ENCODE data around the gene CBL.
"Not testable (repeated sequence)": the region's sequence is repeated elsewhere in the genome, so short reads cannot be mapped to it uniquely, and the experiment has no call there.

CBL gene

DNA sequence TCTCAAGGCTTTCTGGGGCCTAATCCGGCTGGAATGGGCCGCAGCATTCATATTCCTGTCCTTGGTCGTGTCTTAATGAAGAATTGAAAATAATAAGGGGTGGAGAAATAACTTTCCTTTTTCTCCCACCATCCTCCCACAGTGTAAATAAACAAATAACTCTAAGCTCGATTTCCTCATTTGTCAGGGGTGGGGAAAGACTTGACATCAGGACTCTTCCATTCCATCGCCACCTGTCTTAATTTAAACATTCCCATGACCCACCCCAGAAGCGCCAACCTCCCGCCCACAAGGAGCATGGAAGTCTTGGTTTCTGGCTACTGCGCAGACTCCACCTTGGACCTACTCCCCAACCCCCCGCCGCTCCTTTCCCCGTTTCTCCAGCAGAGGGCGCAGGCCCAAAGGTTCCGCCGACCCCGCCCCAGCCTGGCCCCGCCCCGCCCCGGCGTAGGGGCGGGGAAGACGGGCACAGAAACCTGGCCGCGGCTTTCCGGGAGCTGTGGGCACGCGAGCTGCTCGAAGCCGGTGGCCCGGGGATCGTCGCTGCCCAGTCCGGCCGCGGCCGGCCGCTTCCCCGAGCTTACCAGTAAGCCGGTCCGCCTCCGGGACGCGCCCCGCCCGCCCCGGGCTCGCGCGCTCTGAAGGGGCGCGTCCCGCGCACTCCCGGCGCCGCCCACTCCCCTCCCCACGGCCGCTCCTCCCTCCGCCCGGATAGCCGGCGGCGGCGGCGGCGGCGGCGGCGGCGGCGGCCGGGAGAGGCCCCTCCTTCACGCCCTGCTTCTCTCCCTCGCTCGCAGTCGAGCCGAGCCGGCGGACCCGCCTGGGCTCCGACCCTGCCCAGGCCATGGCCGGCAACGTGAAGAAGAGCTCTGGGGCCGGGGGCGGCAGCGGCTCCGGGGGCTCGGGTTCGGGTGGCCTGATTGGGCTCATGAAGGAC lies at the start of gene CBL:
Gene CBL (plus strand): TSS at position 766 of the 937 bp plus-strand sequence. CDS start 79 bp downstream, at position 845.
- DNase-seq = peak; percentile 98

DNA sequence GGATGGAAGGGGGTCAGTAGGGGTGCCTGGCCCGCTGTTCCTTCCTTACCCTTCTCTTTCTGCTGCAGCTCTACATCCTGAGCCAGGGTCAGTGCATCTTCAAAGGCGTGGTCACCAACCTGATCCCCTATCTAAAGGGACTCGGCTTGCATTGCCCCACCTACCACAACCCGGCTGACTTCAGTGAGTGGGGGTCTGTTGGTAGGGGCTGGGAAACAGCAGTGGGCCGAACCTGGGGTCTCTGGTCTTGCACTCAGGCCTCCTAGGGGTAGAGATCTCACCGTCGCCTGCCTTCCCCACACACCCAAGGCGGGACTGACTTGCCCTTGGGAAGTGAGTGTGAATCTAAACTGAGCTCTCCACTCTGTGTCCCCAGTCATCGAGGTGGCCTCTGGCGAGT lies 49.6 kb upstream of the CBL start:
- DNase-seq = no peak

DNA sequence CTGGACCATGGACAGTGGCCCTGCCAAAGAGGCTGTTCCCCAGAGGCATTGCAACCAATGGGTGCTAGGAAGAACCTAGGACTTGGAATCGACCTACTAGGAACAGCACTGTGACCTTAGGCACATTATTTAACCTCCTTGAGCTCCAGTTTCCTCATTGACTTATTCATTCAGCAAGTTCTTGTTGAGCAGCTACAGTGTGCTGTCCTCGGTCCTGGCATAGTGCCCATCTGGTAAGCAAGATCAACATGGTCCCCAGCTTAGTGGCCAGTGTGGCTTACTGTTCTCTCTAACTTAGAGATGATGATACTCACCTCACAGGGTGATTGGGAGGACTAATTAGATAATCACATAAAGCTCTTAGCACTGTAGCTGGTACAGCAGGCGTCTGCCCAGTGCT lies 49.1 kb upstream of the CBL start:
- no peak for DNase-seq

DNA sequence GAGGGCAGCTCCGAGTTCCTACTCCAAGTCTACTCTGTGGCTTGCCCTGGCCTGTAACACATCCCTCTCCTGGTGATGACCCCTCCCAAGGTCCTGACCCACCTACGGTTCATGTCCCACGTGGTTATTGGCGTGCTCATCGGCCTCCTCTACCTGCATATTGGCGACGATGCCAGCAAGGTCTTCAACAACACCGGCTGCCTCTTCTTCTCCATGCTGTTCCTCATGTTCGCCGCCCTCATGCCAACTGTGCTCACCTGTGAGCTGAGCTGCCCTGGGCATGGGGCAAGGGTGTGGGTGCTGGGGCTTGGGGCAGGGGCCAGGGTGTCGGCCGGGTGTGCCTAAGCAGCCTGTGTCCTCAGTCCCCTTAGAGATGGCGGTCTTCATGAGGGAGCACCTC lies 47.7 kb upstream of the CBL start:
- DNase-seq = no peak

DNA sequence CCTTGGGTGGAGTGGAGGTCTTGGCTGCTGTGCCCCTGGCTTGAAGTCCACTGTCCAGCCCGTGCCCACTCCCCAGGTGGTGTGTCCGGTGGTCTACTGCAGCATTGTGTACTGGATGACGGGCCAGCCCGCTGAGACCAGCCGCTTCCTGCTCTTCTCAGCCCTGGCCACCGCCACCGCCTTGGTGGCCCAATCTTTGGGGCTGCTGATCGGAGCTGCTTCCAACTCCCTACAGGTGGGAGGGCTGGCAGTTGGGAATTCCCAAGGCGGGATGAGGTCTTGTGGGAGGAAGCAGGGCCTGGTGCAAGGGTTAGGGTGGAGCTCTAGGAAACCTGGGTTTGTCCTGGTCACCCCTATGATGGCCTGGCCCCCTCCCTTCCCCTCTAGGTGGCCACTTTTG lies 46.0 kb upstream of the CBL start:
- no peak for DNase-seq

DNA sequence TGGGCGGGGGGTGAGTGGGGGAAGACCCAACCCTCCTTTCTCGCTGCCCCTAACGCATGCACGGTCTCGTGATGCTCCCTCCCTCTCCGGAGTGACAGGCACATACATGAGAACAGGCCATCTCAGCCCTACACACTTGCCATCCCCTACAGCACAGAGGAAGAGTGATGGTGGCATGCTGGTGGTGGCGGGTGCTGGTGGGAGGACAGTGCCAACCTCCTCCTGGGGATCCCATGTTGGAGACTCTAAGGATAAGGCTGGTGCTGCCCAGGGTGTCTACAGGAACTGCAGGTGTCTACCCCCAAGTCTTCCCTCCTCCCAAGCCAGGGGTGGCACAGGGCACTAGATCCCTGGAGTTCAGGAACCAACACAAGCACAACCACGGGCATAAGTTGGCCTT lies 44.3 kb upstream of the CBL start:
- DNase-seq = no peak

DNA sequence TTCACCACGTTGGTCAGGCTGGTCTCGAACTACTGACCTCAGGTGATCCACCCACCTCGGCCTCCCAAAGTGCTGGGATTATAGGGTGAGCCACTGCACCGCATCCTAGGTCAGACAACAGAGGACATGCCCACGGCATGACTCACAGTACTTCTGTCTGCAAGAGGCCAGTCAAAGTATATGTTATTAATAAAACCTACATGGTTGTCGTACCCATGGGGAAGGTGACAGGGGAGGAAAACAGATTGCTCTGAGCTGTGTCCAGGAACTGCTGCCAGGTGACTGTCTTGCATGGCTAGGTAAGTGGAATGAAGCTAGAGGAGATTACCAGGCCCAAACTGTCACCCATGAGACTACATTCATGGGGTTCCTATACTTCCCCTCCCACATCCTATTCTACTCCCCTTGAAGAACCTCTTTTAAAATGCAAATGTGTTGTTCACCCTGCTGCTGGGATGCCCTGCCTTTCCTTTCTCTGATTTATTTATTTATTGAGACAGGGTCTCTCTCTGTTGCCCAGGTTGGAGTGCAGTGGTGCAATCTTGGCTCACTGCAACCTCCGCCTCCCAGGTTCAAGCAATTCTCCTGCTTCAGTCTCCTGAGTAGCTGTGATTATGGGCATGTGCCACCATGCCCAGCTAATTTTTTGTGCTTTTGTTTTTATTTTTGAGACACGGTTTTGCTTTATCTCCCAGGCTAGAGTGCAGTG lies 39.6 kb upstream of the CBL start:
- peak; percentile 75 for DNase-seq

DNA sequence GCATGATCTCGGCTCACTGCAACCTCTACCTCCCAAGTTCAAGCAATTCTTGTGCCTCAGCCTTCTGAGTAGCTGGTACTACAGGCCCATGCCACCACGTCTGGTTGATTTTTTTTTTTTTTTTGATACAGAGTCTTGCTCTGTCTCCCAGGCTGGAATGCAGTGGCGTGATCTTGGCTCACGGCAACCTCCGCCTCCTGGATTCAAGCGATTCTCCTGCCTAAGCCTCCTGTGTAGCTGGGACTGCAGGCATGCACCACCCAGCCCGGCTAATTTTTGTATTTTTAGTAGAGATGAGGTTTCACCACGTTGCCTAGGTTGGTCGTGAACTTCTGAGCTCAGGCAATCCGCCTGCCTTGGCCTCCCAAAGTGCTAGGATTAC lies 39.1 kb upstream of the CBL start:
- DNase-seq = not testable (repeated sequence)

DNA sequence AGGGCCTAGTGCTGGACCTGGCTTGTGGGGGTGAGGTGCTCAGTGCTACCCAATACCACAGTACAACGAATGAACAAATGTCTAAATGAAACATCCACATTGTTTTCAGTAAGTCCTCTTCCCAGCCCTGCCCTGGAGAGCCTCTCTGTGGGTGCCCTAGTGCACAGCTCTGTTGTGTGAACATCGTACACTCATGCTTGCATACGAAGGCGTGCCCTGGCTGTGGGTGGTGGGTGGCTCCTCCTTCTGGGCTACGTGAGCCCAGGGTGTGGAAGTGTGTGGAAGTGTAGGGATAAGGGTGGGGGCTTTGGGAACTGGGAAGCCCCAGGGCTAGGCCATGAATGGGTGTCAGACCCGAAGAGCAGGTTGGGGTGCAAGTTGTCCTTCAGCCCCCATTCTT lies 38.2 kb upstream of the CBL start:
- no peak for DNase-seq

DNA sequence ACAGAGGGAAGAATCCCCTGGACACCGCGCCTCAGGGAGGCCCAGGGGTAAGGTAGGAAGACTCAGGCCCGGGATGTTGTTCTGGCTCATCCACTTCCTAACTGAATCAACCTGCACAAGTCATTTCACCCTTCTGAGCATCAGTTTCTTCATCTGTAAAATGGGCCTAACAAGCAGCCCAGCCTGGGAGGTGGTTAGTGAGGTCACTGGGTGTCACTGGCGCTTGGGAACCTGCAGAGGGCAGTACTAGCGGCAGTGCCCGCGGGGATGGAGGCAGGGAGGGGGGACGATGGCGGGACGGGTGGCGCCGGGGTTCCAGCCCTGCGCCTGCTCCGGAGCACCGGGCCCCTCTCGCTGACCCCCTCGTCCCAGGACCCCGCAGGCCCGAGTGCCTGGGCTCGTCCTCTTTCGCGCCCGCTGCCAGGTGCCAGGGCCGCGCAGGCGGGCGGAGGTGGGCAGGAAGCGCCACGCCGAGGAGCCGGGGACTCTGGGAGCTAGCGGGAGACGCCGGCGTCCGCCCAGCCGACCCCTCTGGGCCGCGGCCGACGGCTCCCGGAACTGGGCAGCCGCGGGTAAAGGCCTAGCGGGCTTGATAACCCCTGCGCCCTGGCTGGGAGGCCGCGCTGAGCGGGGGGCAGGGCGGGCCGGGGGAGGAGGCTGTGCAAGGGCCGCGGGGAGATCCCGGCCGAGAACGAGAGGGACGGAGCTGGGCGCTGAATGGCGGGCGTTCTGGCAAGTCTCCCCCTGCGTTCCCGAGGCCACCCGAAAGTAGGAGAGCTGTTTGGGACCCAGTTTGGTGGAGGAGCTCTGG lies 37.5 kb upstream of the CBL start, which contains the start of gene NLRX1:
Gene NLRX1 (plus strand): TSS at position 255 of the 811 bp plus-strand sequence. CDS start 2,679 bp downstream, outside the sequence.
- DNase-seq = peak; percentile 97

DNA sequence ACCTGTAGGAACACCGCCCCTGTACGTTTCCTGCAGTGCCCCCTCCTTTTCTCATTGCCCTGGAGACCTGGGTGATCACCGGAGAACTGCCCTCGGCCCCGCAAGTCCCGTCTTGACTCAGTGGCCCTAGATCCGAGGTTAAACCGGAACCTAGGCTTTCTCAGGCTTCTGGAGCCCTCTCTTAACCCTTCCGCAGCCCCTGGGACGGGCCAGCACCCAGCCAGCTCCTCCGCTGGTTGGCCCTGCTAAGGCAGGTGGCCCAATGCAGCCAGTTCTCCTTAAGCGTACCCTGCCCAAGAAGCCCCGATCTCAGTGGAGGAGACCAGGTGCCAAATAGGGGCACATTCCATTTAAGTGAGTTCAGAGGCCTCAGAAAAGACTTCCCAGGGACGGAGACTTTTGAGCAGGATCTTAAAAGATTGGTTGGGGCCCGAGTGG lies 36.8 kb upstream of the CBL start:
- DNase-seq = peak; percentile 91

DNA sequence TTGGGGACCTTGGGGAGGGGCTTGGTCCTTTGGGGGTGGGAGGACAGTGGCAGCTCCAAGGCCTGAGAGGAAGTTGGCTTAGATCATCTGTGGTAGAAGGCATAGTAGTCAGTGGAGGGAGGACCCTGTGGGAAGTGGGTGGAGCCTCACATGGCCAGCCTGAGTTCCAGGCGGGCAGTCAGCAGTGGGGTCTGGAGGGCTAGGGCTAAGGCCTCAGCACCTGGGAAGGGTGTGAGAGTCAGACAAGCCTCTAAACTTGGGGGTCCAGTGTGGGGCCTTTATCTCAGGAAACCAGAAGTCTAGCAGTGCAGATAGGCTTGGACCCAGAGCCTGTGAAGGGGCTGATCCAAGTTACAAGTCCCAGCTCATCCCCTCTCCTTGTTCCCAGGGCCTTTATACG lies 33.6 kb upstream of the CBL start:
- no peak for DNase-seq

DNA sequence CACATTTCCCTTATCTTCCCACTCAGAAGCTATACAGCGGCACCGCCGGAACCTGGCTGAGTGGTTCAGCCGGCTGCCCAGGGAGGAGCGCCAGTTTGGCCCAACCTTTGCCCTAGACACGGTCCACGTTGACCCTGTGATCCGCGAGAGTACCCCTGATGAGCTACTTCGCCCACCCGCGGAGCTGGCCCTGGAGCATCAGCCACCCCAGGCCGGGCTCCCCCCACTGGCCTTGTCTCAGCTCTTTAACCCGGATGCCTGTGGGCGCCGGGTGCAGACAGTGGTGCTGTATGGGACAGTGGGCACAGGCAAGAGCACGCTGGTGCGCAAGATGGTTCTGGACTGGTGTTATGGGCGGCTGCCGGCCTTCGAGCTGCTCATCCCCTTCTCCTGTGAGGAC lies 32.7 kb upstream of the CBL start:
- DNase-seq = no peak

DNA sequence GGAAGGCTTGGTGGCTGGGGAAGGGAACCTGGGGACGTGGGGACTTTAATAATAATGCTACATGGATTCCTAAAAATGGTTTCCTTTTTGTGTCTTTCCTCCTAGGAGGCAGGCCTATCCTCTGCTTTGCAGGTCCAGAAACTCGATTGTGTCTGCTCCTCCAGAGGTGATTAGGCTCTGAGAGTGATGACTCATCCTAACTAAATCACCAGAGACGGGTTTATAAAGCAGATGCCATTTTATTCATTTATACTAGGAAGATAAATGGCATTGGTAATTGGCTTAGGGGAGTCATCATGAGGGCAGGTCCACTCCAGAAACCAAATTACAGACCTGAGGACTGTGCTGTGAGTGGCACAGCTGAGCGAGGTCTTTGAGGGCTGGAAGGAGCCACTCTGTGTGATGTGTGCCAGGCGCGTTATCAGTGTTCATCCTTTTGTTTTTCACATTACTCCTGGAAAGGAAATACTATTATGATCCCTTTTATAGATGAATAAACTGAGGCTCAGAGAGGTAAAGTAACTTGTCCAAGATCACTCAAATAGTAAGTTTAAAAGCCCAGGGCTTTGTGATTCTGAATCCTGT lies 30.6 kb upstream of the CBL start:
- DNase-seq = no peak

DNA sequence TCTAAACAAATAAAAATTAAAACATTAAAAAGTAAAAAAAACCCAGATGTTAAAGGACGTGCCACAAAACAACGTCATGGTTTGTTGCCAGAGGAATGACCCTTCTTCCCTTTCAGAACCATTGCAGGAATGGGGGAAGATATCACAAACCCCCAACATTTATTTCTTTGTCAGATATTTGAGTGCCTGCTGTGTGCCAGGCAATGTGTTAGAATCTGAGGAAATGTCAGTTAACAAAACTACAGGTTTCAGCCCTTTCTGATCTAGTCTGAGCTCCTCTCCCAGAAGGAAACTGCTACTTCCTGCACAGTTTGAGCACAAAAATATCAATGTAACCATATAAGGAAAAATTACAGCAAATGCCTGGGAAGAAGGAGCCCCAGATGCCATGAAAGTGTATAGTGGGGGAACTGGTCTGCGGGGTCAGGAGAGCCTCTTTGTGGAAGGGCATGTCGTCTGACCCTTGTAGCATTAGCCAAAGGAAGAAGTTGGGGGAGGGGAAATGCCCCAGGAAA lies 27.9 kb upstream of the CBL start:
- DNase-seq = no peak

DNA sequence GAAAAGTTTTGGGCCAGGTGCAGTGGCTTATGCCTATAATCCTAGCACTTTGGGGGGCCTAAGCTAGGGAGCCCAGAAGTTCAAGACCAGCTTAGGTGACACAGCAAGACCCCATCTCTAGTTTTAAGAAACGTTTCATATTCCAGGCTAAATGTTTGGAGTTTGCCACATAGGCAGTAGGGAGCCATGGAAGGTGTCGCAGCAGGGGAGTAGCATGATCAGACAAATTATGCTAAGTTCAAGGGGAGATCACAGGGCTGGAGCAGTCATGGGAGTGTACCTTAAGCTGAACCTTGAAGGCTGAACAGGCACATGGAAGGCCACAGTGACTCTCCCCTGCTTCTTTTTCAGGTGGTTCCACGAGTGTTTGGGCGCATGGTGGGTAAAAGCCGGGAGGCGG lies 26.8 kb upstream of the CBL start:
- no peak for DNase-seq

DNA sequence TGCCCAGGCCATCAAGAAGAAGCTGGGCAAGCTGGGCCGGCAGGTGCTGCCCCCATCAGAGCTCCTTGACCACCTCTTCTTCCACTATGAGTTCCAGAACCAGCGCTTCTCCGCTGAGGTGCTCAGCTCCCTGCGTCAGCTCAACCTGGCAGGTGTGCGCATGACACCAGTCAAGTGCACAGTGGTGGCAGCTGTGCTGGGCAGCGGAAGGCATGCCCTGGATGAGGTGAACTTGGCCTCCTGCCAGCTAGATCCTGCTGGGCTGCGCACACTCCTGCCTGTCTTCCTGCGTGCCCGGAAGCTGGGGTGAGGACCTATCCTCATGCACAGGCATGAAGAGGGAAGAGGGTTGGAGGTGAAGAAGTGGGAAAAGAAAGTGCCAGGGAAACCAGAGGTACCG lies 26.2 kb upstream of the CBL start:
- DNase-seq = no peak

DNA sequence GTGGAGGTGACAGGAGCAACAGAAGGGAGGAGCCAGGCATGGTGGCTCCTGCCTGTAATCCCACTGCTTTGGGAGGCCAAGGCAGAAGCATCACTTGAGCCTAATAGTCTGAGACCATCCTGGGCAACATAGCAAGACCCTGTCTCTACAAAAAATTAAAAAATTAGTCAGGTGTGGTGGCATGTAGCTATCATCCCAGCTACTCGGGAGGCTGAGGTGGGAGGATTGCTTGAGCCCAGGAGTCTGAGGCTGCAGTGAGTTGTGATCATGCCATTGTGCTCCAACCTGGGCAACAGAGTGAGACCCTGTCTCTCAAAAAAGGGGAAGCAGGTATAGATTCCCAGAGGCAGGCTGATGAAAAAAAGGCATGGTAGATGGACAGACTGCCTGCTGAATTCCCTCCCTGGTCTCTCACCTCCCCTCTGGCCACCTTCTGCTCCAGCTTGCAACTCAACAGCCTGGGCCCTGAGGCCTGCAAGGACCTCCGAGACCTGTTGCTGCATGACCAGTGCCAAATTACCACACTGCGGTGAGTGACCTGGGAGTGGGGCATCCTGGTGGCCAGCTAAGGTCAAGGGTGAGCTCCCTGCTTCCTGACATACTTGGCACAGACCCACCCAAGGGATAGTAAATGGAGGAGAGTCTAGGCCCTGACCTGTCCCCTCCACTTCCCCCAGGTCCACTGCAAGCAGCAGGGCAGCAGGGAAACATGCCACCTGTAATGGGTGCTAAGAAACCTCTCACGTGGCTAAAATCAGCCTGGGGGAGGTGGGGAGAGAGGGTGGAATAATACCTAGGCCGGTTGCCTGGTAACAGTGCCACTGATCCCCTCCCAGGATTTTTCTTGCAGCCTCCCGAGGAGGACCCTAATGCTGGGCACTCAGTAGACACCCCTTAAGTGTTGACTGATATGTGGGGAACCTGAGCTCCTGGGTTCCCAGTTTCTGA lies 25.1 kb upstream of the CBL start:
- no peak for DNase-seq

DNA sequence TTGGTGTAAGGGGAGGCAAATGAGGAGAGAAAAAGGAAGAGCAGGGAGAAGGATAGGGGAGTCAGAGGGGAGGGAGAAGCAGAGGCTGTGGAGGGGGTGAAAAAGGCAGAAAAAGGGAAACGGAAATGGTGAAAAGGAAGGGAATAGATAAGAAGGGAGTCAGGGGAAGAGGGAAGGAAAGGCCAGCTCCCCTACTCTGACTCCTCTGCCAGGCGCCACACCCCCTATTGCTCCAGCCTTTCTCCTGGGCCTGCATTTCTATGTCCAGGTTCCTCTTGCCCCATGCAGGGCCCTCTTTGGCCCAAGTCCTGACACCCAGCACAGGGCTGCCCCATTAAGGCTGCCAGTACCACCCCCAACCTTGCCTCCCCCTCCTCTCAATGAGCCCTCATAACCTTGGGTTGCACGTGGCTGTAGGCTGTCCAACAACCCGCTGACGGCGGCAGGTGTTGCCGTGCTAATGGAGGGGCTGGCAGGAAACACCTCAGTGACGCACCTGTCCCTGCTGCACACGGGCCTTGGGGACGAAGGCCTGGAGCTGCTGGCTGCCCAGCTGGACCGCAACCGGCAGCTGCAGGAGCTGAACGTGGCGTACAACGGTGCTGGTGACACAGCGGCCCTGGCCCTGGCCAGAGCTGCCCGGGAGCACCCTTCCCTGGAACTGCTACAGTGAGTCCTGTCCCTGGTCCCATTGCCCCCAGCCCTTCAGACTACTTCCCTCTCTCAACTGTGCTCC lies 24.3 kb upstream of the CBL start:
- DNase-seq = no peak

DNA sequence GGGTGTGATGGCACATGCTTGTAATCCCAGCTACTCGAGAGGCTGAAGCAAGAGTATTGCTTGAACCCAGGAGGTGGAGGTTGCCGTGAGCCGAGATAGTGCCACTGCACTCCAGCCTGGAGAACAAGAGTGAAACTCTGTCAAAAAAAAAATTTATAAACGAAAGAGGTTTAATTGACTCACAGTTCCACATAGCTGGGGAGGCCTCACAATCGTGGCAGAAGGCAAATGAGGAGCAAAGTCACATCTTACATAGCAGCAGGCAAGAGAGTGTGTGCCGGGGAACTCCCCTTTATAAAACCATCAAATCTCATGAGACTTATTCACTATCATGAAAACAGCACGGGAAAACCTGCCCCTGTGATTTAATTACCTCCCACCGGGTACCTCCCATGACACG lies 21.7 kb upstream of the CBL start:
- DNase-seq = not testable (repeated sequence)

Measured in 8988T (cell line).